Activated effector memory CD4-positive, alpha-beta T cell treated with anti-CD3 and anti-CD28 coated beads, Interleukin-2, amount 50 U/mL, for 16 hours (primary cell): ENCODE data around the gene NOCT.
"Not testable (repeated sequence)": the region's sequence is repeated elsewhere in the genome, so short reads cannot be mapped to it uniquely, and the experiment has no call there.

Source experiments
- DNase-seq: peaks from one replicate; pipeline ENCODE4 v3.0.0-alpha.2; 2020

NOCT gene

DNA sequence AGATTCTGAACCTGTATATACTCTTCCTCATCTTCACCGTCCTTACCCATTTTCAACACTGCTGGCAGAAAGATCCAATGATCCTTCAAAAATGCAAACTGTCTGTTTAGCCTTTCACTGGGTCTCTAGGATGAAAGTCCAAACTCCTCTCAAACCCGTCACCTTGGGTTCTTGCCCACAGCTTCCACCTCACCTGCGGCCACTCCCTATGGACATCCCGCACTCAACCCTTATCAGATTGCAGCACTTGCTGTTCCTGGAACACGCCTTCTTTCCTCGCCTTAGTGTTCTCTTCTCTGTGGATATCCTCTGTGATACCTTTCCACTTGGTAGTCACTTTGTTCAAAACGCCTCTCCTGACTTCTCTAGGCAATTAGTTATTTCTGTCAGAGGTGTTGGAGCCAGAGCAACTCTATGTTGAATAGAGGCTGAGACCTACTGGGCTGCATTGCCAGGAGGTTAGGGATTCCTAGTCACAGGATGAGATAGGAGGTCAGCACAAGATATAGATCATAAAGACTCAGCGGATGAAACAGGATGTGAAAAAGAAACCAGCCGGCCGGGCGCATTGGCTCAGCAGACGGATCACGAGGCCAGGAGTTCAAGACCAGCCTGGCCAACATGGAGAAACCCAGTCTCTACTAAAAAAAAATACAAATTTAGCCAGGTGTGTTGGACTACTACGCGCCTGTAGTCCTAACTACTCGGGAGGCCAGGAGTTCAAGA lies 4.2 kb upstream of the NOCT start:
- no peak for DNase-seq

- DNase-seq, result no peak
Observed at GRCh38 chr4:139014371-139015268, 961 bp upstream of the NOCT start.

GRCh38 chr4:139015948-139016471 lies 429 bp downstream of the NOCT start:
- peak; percentile 83 for DNase-seq

DNA sequence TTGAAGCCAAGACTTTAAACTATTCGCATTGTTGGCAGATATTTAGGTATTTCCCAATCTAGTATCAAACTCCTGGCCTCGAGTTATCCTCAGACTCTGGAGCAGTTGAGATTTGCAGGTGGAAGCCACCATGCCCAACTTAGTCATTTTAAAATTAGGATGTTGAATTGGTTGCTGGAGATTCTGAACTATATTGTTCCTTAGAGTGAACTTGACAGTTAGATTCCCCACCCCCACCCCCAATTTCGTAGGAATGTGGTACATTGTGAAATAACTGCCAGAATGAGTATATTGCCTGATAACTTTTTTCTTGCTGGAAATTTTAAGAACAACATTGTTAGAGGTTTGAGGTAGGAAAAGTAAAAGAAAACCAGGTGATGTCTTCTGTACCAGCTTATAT lies 2.3 kb downstream of the NOCT start:
- DNase-seq, result no peak

- no peak for DNase-seq
Observed at GRCh38 chr4:139018501-139018900, 2.9 kb downstream of the NOCT start.

DNA sequence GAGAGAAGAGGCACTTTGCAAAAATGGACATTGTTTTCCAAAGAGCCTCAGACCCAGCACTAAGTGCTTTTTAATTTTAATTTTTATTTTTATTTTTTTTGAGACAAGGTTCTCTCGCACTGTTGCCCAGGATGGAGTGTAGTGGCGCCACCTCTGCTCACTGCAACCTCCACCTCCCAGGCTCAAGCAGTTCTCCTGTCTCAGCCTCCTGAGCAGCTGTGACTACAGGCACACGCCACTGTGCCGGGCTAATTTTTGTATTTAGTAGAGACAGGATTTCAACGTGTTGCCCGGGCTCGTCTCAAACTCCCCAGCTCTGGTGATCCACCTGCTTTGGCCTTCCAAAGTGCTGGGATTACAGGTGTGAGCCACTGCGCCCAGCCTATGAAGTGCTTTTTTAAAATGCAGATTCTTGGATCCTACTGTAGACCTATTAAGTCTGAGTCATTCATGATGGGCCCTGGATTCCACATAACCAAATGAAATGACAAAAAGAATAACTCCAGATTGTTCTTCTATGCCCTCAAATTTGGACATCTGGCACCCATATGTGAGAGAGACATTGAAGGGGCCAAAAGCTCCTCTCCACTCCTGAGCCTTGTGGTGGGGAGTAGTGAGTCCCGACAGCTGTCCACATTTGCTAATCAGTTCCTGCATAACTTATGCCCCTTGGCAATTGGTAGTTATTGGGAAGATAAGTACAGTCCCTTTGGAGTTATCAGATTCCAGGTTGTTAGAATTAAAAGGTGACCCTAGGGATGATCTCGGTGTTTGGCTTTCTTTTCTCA lies 3.6 kb downstream of the NOCT start:
- DNase-seq, result no peak

DNA sequence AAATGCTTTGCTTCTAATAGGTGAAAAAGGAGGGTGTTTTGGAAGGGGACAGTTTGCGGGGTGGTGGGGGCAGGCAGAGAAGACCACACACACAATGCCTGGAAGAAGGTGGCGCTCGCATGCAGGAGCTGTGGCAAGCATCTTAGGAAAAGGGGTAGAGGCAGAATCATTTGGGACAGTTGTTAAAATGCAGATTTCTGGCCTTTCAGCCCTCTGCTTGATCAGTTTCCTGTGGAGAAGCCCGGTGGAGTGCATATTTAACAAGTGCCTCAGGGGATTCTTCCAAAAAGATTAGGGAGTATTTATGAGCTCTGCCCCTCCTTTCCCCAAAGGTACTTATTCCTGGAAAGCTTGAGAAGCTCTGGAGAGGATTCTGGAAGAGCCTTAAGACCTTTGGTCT lies 4.8 kb downstream of the NOCT start:
- no peak for DNase-seq

GRCh38 chr4:139021071-139021470 lies 5.5 kb downstream of the NOCT start:
- not testable (repeated sequence) for DNase-seq

DNA sequence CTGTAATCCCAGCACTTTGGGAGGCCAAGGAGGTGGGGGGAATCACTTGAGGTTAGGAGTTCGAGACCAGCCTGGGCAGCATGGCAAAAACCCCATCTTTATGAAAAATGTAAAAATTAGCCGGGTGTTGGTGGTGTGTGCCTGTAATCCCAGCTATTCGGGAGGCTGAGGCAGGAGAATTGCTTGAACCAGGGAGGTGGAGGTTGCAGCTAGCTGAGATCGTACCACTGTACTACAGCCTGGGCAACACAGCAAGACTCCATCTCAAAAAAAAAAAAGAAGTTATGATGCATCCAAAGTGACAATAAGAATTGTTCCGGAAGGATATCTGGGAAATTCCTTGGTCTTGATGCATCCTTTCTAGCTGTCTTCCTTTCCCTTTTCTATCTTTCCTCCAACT lies 7.3 kb downstream of the NOCT start:
- no peak for DNase-seq

GRCh38 chr4:139024686-139025085 lies 9.1 kb downstream of the NOCT start:
- no peak for DNase-seq

- no peak for DNase-seq
Observed at GRCh38 chr4:139025841-139026240, 10.3 kb downstream of the NOCT start.

DNA sequence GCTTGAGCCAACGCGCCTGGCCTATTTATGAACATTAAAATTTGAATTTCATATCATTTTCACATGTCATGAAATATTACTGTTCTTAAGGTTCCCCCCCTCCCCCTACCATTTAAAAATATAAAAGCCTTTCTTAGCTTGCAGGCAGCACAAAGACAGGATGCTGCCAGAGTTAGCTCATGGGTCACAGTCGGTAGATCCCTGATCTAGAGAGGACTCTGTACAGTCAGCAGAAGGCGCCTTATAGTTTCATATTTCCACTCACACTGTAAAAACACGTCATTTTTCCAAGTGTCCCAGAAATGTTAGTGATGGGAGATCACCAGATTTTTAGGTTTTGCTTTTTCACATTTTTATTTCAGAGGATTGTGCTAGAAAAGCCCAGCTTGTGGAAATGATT lies 12.2 kb downstream of the NOCT start:
- DNase-seq, result no peak

- no peak for DNase-seq
Observed at GRCh38 chr4:139028191-139028661, 12.6 kb downstream of the NOCT start.

GRCh38 chr4:139029866-139030363 lies 14.3 kb downstream of the NOCT start:
- not testable (repeated sequence) for DNase-seq

DNA sequence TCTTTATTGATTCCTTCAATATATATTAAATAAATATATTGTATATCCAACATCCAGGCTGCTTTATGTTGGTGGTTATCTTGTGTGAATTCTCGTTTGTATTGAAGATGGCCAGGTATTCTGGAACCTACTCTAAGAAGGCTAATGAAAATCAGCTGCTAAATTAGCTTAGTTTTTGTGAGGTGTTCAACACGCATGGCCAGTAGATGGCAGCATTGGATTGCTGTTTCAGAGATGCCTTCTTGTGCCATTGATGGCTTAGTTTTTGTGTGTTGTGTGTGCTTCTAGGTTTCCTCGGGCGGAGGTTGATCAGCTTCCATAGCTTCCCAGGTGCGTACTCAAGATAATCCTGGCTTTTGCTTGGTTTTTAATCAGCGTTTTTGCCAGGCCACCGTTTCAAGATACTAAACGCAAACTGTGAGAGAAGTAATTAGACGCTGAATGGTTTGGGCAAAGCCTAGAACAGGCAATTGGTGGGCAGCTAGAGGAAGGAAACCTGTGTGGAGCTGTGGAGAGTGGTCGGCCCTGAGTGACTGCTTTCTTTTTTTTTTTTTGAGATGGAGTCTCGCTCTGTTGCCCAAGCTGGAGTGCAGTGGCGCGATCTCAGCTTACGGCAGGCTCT lies 15.1 kb downstream of the NOCT start:
- peak; percentile 85 for DNase-seq

DNA sequence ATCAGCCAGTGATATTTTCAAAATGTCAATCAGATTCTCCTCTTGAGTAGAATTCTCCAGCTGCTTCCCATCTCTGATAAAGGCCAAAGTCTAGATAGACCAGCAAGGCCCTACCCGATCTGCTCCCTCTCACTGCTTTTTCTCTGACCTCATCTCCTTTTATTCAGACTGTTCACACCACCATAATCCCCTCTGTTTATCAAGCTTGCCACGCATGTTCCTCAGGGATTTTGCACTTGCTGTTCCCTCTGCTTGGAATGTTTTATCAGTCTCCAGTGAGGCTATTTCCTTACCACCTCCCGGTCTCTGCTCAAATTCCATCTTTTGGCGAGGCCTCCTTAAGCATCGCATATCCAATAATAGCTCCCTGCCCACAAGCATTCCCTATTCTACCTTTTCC lies 20.1 kb downstream of the NOCT start:
- no peak for DNase-seq

DNA sequence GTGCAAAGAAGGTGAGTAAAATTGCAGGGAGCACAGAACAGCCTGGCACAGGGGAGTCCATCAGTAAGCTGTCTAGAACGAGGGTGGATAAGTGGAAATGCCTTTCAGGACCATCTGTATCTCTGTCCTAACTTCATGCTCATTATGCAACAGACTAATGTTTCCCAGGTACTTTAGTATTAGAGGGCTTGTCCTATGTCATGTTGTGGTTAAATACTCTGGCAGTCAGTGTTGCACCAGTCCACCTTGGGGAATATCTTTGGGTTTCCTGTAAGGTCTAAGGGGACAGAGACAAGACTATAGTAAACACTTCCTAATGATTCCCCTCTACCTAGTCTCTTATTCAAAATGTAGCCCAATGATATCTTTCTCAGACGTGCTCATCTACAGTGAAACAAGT lies 21.3 kb downstream of the NOCT start:
- DNase-seq, result no peak

- no peak for DNase-seq
Observed at GRCh38 chr4:139038874-139039443, 23.4 kb downstream of the NOCT start.

DNA sequence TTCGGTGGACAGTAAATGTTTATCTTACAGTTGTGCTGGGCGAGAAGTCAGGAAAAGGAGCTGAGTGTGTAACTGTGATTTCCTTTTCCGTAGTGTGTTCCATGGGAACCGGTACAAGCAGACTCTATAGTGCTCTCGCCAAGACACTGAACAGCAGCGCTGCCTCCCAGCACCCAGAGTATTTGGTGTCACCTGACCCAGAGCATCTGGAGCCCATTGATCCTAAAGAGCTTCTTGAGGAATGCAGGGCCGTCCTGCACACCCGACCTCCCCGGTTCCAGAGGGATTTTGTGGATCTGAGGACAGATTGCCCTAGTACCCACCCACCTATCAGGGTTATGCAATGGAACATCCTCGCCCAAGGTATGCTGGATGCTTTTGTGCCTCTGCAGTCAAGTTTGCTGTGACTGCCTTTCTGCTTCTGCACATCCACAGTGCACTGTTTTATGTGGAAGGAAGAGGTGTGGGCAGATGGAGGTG lies 27.4 kb downstream of the NOCT start:
- no peak for DNase-seq

GRCh38 chr4:139044291-139044690 lies 28.7 kb downstream of the NOCT start:
- no peak for DNase-seq

DNA sequence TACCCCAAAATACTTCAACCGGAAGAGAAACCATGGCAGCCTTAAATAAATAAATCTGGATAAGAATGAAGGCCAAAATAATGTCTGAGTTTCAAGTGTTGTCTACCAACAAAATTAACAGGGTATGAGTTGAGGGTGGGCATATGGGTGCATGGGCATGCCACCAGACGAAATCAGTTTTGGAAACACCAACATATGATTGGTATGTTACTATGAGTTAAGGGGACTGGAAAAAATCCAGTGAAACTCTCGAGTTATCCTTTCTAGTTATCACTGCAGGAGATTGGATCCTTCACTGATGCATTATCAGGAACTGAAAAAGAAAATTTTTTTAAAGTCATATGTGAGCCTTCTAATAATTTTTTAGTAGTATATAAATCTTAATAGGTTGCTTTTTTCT lies 32.4 kb downstream of the NOCT start:
- DNase-seq, result no peak

DNA sequence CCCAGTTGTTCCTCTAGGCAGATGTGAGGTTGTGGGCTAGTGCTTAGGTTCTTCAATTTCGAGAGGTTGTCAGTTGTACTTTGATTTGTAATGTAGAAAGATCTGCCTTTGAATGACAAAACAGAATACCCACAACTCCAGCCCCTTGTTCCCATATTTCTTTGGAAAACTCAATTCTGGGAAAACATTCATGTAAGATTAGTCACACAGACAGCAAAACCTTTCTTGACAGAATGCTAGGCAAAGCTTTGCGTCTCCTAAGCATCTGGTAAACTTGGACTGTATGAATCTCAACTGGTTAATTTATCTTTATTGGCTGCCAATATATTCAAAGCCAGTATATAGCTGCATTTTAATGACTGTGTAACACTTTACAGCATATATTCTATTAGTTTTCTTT lies 34.9 kb downstream of the NOCT start:
- no peak for DNase-seq
